NCI-H2081 (cell line): ENCODE data around the gene SLC6A6.
A peak's percentile ranks its signal among the peaks of the same experiment; 100 is the strongest.
"Not testable (repeated sequence)": the region's sequence is repeated elsewhere in the genome, so short reads cannot be mapped to it uniquely, and the experiment has no call there.

ENCODE experiments used
- DNase-seq, 2 experiments: peaks; one replicate each; lab custom pipeline; 2025; lab: John Stamatoyannopoulos, UW

Gene SLC6A6

DNA sequence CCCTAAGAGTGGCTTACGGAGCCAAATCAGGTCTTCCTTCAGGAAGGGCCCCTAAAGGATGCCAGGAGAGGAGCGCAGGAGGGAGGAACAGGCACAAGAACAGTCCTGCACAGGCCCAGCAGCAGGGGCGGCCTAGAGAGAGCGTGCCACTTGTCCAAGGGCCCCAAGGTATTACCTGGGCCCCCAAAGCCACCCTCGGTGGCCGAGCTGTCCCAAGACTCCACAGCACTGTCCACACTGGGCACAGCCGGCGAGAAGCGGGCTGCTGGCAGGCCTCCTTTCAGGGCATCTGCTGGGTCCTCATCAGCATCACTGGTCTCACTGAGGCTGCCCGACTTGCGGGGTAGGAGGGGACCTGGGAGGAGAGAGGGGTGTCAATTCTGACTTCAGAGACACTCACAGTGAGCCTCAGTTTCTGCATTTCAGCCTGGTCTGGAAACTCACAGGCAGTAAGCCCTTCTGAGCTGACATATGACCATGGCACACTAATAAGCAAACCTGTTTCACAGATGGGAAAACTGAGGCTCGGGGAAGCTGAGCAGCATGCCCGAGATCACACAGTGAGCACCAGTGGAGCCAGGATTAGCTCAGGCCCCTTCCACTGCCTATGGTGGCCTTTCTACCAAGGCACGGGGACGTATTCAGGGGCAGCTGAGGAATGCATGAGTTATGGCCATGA is 104.4 kb downstream of the SLC6A6 start:
- no peak for DNase-seq

- no peak for DNase-seq
These were observed 104.9 kb downstream of the SLC6A6 start for GRCh38 chr3:14507305-14507741.

DNA sequence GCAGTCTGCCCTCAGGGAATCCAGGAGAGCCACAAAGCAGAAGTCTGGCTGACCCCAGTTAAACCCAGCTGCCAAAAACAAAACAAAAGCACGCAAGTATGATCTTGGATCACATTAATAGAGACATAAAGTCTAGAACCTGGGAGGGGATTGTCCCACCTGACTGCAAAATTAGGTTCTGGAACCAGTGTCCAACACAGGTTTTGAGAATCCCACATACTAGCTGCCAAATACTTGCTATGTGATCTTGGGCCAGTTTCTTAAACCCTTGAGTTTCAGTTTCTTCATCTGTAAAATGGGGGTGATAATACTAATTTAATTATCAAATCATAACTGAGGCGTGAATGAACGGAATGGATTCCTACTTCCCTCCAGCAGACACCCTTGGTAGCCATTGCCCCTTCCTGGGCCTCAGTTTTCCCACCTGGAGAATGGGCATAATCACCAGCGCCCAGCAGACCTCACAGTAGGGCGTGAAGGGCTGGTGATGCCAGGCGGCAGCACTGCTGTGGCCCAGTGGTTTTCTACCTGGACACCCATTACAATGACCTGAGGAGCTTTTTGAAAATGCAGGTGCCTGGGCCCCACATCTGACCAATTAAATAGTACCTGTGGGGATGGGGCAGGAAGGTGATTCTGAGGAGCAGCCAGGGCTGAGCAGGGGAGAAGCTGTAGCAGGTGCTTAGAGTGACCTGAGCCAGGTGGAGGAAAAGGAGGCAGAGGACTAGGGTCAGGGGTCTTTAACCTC is 105.5 kb downstream of the SLC6A6 start:
- no peak for DNase-seq

DNA sequence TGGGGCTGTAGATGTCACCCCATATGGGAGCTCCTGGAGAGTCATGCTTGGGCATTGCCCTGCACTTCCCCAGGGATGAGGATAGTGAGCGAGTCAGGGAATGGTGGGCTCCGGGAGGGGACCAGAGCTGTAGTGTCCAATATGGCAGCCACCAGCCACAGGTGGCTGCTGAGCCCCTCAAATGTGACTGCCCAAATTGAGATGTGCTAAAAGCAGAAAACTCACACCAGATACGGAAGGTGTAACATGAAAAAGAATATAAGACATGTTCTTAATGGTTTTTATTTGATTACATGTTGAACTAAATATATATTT is 106.1 kb downstream of the SLC6A6 start:
- no peak for DNase-seq

DNA sequence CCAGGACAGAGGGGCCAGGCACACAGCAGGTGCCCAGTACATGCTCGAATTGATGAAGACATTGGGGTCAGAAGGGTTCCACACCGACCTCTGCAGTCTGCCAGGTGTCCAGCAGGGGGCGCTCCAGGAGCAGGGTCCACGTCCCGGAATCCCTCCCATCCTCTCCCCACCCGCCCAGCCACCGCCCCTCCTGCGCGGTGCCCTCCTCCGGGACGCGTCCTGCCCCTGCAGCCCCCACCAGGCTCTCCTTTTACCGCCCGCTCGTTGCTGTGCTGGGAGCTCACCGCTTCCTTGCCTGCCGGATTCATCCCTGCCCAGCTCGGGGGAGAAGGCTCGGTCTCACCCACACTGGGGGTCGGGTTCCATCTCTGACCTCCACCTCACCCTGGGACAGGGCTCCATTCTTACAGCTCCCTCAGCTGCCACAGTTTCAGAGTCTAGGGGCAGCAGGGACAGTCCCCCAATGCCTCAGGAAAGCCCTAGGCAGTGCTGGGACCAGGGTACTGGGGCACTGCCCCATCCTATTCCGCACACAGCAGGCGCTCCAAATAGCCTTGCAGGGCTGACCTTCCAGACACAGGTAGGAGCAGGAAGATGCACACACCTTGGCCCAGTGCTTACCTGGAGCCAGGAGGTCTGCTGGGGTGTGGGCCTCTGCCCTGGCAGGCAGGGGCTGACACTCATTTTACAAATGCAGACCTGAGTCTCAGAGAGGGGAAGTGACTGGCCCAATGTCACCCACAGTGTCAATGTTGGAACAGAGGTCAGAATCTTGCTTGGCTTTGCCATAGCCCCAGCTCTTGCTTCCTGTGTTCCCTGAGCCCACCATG is 106.8 kb downstream of the SLC6A6 start:
- DNase-seq, result peak; percentile 50 to 67

DNA sequence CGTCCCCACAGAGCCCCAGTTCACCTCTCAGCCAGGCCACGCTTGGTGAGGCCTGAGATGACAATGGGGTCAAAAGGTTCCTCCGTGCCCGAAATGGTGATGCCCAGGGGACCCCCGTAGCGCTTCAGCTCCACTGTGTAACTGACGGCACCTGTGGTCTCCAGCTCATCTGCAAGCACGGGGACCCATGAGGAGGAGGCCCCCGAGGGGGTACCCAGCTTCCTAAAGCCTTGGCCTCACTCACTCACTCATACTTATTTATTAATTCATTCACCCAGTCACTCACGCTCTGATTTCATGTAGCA is 107.3 kb downstream of the SLC6A6 start:
- no peak for DNase-seq

DNA sequence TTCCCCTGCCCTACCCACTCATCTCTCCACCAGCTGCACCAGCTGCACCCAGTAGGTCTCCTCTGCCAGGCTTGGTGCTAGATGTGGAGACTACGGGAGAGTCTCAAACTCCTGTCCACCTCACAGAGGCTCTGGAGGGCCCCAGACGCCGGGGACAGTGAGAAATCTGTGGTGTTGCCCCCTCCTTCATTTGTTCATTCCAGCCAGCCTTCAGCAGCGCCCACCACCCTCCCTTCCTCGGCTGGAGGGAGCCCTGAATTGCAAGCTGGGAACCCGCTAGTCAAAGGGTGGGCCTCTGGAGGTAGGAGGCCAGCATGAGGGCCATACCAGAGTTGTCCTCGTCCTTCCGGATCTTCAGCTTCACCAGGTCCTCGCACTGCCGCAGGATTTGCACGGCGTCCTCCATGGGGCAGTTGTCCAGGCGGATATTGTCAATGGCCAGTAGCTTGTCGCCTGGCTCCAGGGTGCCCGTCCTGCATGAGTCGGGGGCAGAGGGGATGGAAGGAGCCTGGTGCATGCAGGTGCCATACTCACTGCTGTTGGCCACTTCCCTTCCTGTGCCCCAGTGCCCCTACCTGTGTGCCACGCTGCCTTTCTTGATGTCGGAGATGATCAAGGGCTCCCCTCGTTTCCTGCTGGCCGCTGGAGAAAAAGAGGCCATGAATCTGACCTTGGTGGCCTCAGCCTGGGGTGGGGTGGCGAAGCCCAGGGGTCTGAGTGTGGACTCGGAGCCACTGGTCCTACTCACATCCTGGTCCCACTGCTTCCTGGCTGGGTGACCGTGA is 108.6 kb downstream of the SLC6A6 start:
- DNase-seq, result no peak

DNA sequence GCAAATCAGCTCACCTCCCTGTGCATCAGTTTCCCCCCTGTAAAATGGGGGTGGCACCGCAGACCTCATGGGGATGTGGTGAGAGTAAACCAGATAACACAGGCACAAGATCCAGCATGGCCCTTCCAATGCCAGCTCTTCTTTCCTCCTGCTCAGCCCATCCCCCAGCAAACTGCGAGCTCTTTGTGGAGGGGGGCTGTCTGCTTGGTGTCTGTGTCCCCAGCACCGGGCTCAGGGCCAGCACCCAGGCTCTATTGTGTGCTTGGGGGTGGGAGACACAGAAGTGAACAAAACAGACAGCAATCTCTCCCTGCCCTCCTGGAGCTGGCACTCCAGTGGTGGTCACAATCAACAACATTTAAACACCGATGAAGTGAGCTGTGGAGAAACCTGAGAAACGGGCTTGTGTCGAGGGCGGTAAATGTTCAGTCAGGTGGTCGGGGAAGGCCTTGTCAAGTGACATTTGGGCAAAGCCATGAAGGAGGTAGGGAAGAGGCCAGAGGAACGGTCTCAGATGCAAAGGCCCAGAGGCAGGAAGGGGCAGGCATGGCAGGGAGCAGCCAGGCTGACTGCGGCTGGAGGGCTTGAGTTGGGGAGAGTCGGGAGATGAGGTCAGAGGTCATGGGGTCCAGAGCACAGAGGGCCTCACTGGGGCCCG is 109.3 kb downstream of the SLC6A6 start:
- DNase-seq, result peak in 1 of 2 experiments; percentile 26

GRCh38 chr3:14512281-14512941 is 110.0 kb downstream of the SLC6A6 start:
- DNase-seq, result no peak

DNA sequence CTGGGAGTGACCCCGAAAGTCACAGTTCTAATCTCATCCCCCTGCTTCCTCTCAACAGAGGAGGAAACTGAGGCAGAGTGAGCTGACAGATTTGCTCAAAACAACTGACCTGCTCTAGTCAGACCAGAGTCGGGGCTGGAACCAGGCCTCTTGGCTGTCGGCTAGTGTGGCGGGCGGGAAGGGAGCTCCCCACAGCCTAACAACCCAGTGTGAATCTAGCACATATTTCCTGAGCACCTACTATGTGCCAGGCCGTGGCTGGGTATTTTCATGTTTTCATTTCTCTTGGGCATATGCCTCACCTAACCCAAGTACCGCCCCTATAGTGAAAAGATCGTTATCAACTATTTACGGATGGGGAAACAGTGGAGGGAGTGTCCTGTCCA is 110.5 kb downstream of the SLC6A6 start:
- no peak for DNase-seq

DNA sequence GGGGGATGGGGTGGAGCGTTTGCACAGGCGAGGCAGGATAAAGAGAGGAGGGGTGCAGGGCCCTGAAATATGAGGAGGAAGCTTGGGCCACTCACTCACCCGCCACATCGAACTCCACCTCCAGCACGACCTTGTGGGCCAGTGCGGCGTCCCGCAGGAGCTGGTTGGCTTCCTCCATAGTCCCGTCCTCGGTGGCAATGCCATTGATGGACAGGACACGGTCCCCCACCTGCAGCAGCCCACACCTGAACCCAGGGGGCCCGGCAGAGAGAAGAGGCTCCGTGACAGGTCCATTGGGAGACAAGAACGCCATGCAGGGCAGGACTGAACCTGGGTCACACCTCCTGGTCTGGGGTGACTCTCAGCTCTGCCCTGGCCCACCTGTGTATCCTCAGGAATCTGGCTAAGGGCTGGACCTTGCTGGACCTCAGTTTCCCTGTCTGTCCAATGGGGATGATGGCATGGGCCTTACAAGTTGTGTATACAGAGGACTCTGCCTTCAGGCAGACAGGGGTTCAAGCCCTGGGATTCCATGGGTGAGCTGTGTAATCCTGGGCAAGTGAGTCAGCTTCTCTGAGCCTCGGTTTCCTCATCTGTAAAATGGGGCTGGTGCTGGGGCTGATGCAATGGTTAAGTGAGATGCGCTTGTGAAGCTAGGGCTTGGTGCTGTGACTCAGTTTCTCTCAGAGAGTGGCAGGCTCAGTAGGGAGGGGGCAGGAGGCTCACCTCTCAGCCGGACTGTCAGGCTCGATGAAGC is 111.3 kb downstream of the SLC6A6 start:
- DNase-seq, result no peak

DNA sequence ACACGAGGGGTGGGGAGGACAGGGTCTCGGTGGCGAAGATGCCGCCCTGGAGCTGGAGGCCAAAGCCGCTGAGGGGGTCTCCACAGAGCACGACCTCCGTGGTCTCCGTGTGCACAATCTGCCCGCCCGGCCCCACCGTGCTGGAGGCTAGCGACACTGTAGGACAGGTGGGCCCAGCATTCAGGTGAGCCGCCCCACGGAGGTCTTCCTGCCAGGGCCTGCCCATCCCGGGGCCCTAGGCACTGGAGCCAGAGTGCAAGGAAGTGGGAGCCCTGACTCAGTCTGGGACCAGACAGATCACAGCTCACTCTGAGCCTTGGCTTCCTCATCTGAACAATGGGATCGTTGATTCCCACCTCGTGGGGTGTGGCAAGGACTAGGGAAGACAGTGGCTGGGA is 111.9 kb downstream of the SLC6A6 start:
- DNase-seq, result no peak

GRCh38 chr3:14515526-14515925 is 113.1 kb downstream of the SLC6A6 start:
- not testable (repeated sequence) for DNase-seq

DNA sequence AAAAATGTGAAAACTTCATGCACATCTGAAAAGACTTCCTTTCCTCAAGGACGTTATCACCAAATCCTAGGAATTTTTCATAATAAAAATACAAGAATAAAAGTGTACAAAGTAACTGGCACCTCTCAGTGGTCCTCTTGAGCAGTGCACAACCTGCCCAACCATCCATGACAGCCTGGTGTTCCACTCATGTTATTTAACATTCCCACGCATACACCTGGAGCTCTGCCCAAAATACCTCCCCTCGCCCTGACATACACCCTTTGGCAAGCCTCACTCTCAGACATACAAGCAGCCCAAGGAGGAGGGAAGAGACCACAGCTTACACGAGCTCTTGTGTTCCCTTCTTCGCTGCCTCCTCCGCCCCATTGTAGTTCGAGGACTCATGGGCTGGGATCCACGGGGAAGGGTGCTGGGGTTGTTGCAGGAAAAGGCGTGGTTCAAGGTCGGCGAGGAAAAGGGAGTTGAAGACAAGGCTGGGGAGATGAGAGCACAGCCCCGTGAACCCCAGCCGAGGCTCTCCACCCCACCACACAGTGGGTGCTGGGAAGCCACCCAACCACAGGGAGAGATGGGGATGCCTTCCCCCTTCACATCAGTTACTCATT is 114.4 kb downstream of the SLC6A6 start:
- DNase-seq, result no peak

DNA sequence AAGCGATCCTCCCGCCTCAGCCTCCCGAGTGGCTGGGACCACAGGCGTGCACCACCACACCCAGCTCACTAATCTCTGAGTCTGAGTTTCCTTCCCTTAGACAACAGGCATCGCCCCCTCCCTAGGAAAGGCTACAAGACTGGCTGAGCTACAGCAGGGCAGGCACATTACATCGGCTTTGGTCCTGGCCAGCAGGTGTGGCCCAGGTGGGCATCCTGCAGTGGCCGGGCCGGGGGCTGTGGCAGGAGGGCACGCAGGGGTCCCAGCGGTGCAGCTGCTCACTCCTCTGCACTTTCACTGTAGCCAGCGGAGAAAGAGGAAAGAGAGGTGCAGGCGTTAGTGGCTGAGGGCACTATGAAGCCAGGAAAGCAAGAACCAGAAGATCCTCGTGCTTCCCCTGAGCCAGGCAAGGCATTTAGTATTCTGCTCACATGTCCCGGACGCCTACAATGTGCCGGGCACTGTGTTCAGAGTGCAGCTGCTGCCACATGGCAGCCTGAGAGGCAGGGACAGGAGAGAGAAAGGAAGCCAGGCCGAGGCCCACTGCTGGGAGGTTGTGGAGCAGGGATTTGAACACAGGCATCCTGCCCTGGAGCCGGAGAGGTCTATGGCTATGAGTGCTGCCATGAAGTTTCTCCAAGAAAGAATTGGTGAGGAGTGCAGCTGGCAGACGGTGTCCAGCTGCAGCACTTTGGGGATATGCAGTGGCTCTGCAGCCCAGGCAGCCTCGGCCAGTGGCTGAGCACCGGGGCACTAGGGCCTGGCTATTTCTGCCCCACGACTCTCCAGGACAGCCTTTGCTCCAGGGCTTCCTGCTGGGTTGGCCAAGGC is 115.4 kb downstream of the SLC6A6 start:
- no peak for DNase-seq

DNA sequence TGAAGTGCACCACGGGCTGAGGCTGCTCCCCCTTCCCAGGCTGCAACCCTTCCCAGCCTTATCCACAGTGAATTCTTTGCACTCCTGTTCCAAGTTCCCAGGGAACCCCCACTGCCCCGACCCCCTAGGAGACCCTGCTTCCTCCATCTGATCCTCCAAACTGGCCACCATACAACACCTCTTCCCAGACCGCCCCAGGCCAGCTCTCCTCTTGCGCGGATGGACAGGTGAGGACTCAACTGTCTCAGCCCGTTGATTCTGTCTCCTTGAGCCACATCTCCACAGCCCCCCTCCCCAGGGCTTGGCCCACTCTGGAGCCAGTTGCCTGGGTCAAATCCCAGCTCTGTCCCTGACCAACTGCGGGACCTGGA is 116.0 kb downstream of the SLC6A6 start:
- no peak for DNase-seq

DNA sequence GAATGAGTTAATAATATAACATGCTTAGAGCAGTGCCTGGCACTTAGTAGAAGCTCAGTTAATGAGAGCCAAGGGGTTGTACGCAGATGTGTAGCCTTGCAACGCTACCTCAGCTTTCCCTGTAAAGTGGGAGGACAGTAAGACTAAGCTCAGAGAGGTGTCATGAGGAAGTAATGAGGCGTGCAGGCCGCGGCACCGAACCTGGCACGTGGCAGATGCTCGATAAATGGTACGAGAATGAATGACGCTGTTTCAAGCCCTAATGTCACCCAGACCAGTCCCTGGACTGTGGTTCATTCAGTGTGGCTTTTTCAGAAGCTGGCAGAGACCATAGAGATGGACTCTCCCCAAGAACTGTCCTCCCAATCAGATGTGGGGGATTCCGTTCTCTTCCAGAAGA is 116.5 kb downstream of the SLC6A6 start:
- DNase-seq, result no peak

GRCh38 chr3:14519406-14519805 is 117.0 kb downstream of the SLC6A6 start:
- DNase-seq, result no peak

DNA sequence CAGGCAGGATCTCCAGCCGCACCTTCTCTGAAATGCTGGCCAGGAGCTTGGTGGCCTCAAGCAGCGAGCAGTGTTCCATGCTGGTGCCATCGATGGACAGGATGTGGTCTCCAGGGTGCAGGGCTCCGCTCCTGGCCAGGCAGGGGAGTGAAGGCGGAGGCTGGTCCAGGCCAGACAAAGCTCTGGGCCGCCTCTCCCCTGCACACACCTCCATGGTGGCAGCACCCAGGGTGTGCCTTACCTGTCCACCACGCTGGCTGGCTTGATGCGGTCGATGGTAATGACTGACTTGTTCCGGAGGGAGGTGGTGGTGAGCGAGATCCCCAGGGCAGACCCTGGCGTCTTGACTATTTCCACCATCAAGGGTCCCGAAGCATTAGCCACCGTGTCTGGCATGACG is 117.7 kb downstream of the SLC6A6 start:
- no peak for DNase-seq
